Amniotic stem cell (primary cell): ENCODE data around the gene USP47.
A peak's percentile ranks its signal among the peaks of the same experiment; 100 is the strongest.

ENCODE experiments used
- DNase-seq: peaks from one replicate; lab custom pipeline; 2025; lab: John Stamatoyannopoulos, UW

The USP47 gene, protein sequence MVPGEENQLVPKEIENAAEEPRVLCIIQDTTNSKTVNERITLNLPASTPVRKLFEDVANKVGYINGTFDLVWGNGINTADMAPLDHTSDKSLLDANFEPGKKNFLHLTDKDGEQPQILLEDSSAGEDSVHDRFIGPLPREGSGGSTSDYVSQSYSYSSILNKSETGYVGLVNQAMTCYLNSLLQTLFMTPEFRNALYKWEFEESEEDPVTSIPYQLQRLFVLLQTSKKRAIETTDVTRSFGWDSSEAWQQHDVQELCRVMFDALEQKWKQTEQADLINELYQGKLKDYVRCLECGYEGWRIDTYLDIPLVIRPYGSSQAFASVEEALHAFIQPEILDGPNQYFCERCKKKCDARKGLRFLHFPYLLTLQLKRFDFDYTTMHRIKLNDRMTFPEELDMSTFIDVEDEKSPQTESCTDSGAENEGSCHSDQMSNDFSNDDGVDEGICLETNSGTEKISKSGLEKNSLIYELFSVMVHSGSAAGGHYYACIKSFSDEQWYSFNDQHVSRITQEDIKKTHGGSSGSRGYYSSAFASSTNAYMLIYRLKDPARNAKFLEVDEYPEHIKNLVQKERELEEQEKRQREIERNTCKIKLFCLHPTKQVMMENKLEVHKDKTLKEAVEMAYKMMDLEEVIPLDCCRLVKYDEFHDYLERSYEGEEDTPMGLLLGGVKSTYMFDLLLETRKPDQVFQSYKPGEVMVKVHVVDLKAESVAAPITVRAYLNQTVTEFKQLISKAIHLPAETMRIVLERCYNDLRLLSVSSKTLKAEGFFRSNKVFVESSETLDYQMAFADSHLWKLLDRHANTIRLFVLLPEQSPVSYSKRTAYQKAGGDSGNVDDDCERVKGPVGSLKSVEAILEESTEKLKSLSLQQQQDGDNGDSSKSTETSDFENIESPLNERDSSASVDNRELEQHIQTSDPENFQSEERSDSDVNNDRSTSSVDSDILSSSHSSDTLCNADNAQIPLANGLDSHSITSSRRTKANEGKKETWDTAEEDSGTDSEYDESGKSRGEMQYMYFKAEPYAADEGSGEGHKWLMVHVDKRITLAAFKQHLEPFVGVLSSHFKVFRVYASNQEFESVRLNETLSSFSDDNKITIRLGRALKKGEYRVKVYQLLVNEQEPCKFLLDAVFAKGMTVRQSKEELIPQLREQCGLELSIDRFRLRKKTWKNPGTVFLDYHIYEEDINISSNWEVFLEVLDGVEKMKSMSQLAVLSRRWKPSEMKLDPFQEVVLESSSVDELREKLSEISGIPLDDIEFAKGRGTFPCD (N-terminal part only)

DNA sequence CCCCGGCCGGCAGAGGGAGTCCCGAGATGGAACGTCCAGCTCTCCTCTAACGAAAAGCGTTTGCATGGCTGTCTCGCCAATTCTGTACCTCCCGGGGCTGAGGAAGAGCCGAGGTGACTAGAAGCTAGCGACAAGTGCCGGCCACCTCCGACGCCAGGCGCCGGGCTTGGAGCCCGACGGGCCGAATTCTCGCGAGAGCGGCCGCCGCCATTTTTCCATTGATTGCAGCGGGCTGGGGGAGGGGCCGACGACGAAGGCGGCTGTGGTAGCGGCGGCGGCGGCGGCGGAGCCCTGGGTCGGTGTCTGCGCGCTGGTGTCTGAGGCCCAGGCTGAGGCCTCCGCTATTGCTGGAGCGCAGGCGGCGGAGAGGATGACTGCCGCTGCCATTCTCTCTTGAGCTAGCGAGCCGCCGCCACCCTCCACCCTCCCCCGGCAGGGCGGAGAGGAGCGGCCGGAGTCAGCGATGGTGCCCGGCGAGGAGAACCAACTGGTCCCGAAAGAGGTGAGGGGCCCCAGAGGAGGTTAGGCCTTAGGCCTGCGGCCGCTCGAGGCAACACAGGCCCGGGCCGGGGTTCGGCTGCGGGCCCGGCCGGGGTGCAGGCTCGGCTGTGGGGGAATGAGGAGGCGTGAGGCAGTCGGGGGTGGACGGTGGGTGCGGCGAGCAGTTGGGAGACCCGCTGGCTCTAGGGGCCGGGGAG lies at the start of gene USP47:
TSS of gene USP47 (plus strand) at position 250 of the 698 bp plus-strand sequence. CDS start at position 464, 214 bp downstream.
- peak; percentile 63 for DNase-seq

DNA sequence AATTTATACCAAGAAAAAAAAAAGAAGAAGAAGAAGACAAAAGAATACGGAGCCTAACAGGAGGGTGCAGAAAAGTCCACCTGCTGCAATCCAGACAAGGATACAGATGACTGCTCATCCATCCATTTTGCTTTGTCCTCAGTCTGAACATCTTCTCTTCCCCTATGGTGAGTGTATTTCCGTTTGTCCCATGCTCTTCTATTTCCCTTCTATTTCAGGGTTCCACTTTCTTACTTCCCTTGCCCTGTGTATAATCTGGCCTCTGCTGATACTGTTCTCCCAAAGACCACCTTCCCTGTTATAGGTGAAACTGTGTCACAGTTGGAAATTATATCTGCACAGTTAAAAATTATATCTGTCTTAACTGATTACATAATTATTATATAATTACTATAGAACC lies 48.7 kb upstream of the USP47 start:
- no peak for DNase-seq

DNA sequence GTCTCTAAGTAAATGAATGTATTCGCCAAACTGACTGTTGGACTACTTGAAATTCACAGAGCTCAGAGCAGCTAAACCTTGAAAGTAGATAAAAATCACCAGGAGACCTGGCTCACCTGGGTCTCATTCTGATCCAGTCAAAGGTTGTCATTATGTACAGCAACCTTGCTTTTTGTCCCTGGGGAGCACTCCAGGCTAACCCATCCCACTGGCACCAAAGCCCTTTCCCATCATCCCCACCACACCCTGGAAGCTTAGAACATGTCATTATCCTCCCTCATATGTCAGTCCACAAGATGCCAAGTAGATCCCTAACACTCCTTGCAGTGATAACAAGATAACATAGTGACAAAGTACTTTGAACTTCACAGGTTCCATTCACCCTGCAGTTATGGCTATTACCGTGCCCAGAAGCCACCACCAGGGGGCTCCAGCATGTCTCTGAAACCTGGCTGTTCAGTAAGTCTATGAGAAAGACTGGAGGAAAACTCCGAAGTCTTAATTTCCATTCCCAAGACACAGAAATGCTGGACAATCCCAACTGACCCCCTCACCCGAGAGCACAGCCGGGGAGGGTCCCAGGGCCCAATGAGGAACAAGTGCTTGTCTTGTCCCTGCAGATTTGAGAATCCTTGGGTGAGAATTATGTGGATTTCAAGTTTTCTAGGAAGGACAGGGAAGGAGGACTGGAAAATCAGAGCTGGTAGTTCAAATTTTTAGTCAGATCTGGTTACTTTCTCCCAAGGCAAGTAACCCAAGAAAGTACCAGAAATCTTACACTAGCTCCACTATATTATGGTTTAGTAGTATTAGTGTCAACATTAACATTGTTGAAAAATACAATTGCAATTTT lies 43.0 kb upstream of the USP47 start:
- peak; percentile 84 for DNase-seq

DNA sequence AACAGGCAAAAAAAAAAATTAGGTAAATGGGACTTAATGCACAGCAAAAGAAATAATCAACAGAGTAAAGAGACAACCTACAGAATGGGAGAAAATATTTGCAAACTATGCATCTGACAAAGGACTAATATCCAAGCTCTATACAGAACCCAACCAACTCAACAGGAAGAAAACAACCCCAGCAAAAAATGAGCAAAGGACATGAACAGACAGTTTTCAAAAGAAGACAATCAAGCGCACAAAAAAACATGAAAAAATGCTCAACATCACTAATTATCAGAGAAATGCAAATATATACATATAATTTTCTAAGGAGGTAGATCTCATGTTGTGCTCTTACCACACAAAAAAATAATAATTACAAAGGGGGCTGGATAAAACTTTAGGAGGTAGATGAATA lies 36.5 kb upstream of the USP47 start:
- no peak for DNase-seq

DNA sequence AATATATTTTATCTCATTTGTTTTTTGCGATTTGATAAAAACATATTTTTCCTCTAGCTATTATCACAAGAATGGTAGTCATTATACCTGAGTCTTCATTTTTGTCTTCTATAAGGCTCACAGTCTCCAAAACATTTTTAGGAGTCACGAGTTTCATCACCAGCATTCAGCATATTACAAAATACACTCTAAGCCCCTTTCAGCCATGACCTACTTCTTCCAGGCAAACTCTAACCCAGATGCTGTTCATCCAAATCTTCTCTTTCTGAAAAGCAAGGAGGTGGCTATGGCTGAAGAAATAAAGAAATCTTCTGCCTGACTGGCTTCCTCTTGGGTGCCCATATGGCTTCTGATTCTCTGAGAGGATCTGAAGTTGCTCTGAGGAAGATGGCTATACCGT lies 35.7 kb upstream of the USP47 start:
- no peak for DNase-seq

DNA sequence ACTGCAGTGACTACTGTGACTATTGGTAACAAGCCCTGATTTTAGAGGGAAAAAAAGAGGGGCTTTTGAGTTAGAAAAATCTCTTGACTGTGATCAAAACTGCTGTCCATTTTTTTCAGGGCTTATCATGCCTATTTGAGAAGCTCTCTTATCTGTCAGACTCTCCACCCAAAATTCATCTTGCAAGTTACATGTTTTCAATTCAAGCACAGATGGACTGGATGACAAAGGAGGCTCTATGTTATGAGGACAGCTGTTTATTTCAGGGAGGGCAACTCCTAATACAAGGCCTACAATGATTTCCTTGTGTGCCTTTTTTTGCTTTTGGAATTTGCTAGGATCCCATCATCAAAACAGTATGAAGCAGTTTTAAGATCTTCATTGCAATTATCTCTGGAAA lies 35.2 kb upstream of the USP47 start:
- DNase-seq, result no peak

DNA sequence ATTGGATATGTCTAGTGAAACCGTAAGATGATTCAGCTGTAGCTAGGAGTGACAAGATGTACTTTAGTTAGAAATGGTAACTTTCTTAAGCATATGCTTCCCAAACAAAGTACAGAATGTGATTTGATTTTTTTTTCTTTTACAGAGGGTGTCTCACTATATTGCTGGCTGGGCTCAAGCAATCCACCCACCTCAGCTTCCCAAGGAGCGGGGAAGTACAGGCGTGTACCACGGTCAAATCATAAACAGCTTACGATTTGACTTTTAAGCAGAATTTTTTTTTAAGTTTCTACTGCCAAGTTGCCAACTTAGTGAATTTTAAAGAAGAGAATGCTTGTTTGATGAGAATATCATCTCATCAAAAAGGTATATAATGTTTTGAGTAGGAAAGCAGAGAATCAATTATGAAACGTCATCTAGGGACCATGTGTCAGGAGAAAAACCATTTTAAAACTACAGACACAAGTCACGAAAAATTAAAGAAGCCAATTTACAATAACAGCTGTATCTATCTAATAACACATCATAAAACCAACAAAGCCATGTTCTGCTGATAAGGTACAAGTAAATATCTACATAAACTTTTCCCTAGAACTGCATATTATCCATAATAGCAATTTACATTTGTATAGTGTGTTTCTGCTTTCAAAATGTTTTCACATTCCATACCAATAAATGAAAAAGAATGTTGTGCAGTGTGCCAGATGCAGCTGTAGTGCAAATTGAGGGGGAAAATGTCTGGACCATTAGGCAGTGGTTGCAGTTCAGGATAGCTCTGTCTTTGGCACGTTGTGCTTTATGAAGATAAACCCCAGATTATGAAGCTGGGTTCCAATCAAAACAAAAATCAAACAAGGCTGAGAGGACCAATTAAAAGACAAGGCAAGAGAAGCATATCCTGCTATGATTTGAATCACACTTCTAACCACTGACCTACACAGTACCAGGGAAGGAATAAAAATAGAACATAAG lies 33.7 kb upstream of the USP47 start:
- DNase-seq, result no peak

DNA sequence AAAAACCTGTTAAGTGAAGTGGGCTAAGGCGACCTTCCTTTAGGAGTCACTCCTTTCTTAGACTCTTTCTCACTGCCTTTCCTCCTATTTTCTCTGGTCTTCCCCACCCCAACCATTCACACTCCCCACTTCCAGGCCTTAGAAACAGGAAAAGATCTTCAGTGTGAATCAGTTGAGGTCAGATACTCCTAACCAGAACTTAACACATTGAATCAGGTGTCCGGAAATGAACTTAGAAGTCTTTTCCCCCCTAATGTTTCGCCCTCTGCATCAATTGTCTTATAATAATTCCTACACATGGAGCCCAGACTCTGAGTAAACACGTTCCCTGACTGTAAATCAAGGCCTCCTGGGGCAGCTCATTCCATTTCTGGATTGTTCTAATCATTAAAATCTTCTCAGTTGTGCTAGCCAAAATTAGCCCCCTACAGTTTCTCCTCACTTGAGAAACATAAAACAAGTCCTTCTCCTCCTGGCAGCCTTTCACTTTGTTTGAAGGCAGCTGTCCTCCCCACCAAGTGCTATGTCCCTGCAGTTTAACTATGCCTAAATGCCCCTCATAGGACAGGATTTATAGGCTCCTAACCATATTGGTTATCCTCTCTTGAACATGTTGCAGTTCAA lies 32.7 kb upstream of the USP47 start:
- no peak for DNase-seq

DNA sequence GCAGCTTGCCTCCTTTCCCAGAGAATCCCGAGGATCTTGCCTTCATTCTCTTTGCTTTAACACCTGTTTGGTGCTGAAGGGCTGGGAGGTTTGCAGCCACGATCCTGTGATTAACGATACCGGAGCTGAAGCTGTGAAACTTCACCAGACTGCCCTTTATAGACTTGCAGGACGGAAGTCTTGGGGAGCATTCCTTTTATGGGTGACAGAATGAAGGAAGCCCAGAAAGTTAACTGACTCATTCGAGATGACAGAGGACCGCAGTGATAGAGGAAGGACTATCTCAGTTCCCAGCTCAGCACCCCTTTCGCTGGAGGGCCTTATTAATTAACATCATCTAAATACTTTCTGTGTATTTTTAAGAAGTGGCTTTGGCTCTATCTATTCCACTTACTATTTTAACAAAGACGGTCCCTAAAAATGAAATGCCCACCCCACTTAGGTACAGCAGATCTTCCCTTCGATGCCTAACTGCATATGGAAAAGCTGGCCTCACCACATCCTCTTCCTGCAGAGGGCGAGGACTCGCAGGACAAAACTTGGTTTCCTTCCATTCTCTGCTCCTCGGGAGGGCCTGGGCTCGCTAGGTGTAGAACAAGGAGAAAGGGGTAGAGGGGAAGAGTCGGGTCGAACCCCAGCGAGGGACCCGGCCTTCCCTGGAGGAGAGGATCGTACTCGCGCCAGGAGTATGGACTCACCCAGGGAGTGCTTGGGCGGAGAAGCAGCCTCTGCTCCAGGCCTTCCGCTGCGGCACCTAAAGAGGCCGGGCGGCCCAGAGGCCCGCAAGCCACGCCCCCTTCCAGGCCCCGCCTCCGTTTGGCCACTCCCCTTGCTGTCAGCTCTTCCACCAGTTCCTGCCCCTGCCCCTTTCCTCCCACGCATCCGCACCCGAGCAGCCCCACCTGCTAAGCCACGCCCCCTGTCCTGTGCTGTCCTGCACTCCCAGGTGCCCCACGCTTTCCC lies 30.7 kb upstream of the USP47 start:
- no peak for DNase-seq

DNA sequence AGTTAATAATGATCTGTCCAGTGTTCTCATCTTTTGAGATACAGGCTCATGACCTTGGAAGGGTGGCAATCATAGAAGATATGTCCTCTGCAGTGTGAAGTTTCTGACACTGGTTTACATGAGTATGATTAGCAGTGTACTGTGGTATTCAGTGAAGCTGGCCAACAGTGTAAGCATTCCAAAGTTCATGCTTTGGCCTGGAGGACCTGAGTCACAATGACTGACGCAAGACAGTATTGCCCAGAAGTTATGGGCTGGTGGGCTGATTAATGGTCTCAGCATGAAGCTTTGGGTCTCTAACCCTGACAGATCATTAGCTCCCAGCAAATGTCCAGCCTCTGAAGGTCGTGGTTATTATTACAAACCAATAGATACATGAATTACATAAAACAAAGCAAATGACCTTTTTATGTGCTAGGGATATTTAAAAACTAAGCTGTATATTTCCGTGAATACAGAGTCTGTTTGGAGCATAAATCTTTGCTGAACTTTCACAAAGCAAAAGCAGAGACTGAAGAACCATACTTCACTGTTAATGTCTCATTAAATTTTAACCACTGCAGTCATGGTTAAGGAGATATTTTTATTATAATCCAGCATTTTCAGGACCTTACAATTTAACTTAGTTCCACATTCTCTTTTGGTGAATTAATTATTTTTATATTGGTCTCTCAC lies 28.3 kb upstream of the USP47 start:
- peak; percentile 80 for DNase-seq

DNA sequence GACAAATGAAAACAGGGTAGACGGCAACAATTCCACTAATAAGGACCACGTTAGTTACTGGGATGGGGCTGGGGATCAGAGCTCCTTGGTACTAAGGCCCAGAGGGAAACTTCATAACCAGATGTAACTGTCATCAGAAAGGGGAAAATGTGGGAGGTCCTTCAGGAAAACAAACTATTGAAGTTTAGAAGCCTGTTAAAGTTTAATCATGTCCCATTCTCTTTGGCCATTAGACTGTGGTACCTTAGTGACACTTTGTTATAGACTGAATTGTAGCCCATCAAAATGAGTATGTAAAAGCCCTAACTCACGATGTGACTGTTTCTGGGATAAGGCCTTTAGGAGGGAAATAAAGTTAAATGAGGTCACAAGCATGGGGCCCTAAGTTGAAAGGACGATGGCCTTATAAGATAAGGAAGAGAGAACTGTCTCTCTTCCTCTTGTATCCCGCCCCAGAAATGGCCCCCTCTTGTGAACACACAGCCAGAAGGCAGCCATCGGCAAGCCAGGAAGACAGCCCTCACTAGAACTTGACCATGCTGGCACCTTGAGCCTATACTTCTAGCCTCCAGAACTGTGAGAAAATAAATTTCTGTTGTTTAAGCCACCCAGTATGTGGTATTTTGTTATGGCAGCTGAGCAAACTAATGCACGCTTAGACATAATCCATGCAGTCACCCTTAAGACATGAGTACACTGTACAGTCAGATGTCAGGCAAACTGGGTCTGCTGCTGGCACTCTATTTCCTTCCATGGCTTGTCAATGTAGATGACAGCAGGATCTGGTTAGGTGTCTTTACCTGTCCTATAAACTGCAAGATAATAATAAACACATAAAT lies 26.9 kb upstream of the USP47 start:
- DNase-seq, result no peak

DNA sequence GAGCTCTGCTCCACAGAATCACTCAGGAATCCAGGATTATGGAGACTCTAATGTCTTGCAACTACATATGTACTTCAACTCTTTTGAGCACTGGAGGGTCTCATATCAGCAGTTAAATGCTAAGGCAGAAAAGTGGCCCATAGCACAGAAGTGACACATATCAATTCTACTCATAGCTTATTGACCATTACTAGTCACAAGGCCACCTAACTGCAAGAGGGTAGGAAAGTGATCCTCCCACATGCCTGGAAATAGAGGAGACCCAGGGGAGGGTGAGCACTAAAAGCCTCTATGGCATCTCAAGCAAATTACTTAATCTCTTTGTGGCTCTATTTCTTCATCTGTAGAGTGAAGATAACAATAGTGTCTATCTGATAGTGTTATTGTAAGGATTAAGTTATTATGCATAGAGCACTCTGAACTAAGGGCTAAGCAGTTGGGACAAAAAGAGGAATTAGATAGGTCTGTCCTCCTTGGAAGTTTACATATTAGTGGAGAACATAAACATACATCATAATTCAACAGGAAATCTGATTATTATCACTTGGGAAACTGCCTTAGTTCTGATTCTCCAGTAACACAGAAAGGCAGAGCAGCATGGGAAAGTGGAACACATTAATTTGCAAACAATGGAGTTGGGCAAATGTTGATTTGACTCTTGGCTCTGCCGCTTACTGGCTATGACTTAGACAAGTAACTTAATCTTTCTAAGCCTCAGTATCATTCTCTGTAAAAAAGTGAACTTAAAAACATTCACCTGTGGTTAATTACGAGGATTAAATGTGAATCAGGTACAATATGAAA lies 25.1 kb upstream of the USP47 start:
- DNase-seq, result no peak

DNA sequence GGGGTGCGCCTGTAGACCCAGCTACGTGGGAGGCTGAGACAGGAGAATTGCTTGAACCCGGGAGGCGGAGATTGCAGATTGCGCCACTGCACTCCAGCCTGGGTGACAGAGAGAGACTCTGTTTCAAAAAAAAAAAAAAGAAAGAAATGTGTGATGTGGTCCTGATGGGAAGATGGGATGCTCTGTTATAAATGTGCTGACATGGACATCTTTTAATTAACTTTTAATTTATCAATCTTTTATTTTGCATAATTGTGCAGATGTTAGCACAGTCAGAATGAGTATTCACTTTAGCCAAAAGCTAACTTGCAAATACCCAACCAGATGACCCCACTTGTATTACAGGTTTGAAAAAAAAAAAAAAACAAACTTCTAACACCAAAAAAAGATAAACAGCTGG lies 23.8 kb upstream of the USP47 start:
- no peak for DNase-seq

DNA sequence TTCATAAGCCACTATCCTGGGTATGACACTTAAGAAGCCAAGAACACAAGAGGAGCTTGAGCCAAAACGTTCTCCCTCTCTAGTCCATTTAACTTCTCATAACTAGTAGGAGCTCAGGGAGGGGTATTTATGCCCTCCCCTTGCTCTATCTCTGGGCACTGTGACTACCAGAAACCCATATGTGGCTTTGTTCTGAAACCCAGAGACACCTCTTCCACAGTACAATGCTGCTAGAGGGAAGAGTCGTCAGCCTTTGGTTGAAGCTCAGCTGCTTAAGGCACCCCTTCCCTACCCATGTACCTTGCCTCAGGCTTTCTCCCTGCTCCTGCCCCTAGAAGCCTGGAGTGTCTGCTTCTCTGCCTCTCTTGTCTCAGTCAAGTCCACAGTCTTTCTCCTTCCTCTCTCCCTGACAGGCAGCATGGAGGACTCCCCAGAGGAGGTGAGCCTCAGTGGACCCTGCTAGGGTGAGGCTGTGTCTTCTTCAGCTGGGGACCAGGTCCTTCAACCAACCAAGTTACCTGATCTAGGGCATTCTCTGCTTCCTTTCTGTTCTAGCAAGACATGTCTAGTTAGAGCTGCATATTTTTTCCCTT lies 23.1 kb upstream of the USP47 start:
- DNase-seq, result no peak

DNA sequence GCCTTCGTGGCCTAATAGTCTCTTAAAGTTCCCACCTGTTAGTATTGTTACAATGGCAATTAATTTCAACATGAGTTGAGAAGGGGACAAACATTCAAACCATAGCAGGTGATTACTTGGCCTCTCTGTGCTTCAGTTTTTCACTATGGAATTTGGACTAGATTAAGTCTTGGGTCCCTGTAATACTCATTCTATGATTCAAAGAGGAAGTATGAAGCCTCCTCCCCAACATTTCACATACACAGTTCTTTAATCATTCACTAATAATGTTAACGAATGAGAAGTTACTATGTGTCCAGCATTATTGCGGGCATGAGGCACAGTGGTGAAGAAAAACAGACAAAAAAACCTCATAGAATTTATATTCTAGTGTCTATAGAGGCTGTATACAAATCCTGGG lies 19.9 kb upstream of the USP47 start:
- DNase-seq, result no peak
